Right lobe of liver (tissue), 6 donors: ENCODE measurements around the gene TIMP2. TPM values are rescaled to one million over a fixed set of nuclear protein-coding genes. Genes with fewer than 3 reads are reported as not detected.
A peak's percentile ranks its signal among the peaks of the same experiment; 100 is the strongest.

Experiments
- ATAC-seq, 4 donors: fragments of 200-7000 bp; cut with Tn5 transposase; one replicate each; pipeline ENCODE4 v1.9.1; 2020; ENCODE audit warnings: mild to moderate bottlenecking in 4 of 4, moderate library complexity in 4 of 4
- DNase-seq, 3 donors: peaks; one replicate each; pipeline ENCODE4 v3.0.0-alpha.2; 2020
- H3K27ac ChIP-seq, 3 donors: fragments of 200-600 bp; one replicate each; pipeline ENCODE4 v1.8.0; 2022
- H3K27me3 ChIP-seq, 2 donors: fragments of 200-600 bp; one replicate each; pipeline ENCODE4 v1.8.0; 2022
- H3K36me3 ChIP-seq, 4 donors: fragments of 200-600 bp; sonication (generic) in 1 of 4; one replicate each; pipeline versions ENCODE4 v1.5.1 to v1.8.0; 2017 to 2022; ENCODE audit warnings: control low read depth in 1 of 4
- H3K4me1 ChIP-seq, 4 donors: fragments of 200-600 bp; sonication (generic) in 1 of 4; one replicate each; pipeline versions ENCODE4 v1.5.1 to v1.8.0; 2017 to 2022; ENCODE audit warnings: control low read depth in 1 of 4
- H3K4me3 ChIP-seq, 3 donors: fragments of 200-600 bp; one replicate each; pipeline ENCODE4 v1.8.0; 2022
- H3K9me3 ChIP-seq, 4 donors: fragments of 200-600 bp; sonication (generic) in 1 of 4; one replicate each; pipeline versions ENCODE4 v1.5.1 to v1.8.0; 2017 to 2022; ENCODE audit warnings: control low read depth in 1 of 4
- CTCF ChIP-seq, 4 donors: fragments of 200-600 bp in 3 of 4; fragments of 450-650 bp in 1 of 4; IDR thresholded peaks; one replicate each; pipeline versions ENCODE4 v1.5.1 to v1.8.0; 2016 to 2022; ENCODE audit warnings: antibody characterized with exemption in 4 of 4, mild to moderate bottlenecking in 2 of 4
- POLR2A ChIP-seq: fragments of 450-650 bp; IDR thresholded peaks from one replicate; pipeline ENCODE4 v1.6.1; 2017; ENCODE audit warnings: antibody characterized with exemption, mild to moderate bottlenecking
- WGBS: methylation state at CpG from one replicate; pipeline ENCODE4 v1.1.6; 2018; ENCODE audit warnings: low coverage, low lambda C conversion rate; ENCODE audit not compliant: insufficient coverage; ENCODE audit errors: missing lambda C conversion rate; 5-methylcytosine and 5-hydroxymethylcytosine counted together
- intact Hi-C, 2 donors: fragments of 100-400 bp; cut with DNase I; formaldehyde crosslinking; loops; one replicate each; pipeline versions ENCODE4 v1.11.2 to v1.14.1; 2022
- total RNA-seq, 6 experiments: library from RNA; depleted of rRNA in 2 of 6; stranded (reverse); fragments of >200 nt in 2 of 6; fragmentation: NEBNext Ultra II Directional in 3 of 6; extraction: Animal tissue kit (Norgen Biotek cat#: 25700) in 3 of 6; gene quantifications; one replicate each; pipeline versions ENCODE4 v1.1.0 to v1.2.4, GENCODE V29; 2016 to 2023
- donor health status: DM: no; HTN: yes; CAD: no.
- donor health status: DM: no; HTN: no; CAD: no.
- donor health status: DM: no; HTN: no; CAD: no.
- donor health status: DM: no; HTN: yes; CAD: no.
- donor health status: DM: no; HTN: yes; CAD: no.

The TIMP2 gene
- total RNA-seq, 6 experiments from 2014 or later: 18.9 to 36.1 (median 26.7) TPM

GRCh38 chr17:78826421-78826820 is 98.8 kb downstream of the TIMP2 start:
- ATAC-seq (peak in 1 of 4 donors; percentile 19), DNase-seq (no peak)
- Histone ChIP-seq H3K36me3 (peaks cover 0 to 84% (median 28%) of the 10 kb centered on the region in 4 donors), H3K27me3 (no peaks in the 10 kb centered on the region), H3K4me1 (no peaks in the 10 kb centered on the region), H3K9me3 (no peaks in the 10 kb centered on the region), H3K4me3 (no peak overlapping the region), H3K27ac (no peak overlapping the region)
- TF ChIP-seq POLR2A (no peak), CTCF (IDR thresholded peaks at IDR 0.05) (no peak)
- intact Hi-C loops: no loop called here
- 69% methylated on average over 5 of the region's 5 CpGs for WGBS

- Histone ChIP-seq H3K9me3 (no peaks in the 10 kb centered on the region), H3K4me1 (no peaks in the 10 kb centered on the region), H3K36me3 (peaks cover 0 to 84% (median 28%) of the 10 kb centered on the region in 4 donors), H3K4me3 (no peak overlapping the region), H3K27me3 (no peaks in the 10 kb centered on the region), H3K27ac (no peak overlapping the region)
- ATAC-seq: no peak
- intact Hi-C loops: no loop called here
- 91% methylated on average over 5 of the region's 6 CpGs for WGBS
- no peak for TF ChIP-seq CTCF (IDR thresholded peaks at IDR 0.05)
- DNase-seq: no peak
These were observed 99.5 kb downstream of the TIMP2 start for GRCh38 chr17:78825696-78826095.

GRCh38 chr17:78824240-78824639 is 100.9 kb downstream of the TIMP2 start:
- TF ChIP-seq POLR2A (no peak), CTCF (IDR thresholded peaks at IDR 0.05) (peak in 1 of 4 donors; percentile 5)
- Histone ChIP-seq H3K36me3 (peaks cover 3 to 86% (median 37%) of the 10 kb centered on the region in 4 donors), H3K4me1 (no peaks in the 10 kb centered on the region), H3K9me3 (no peaks in the 10 kb centered on the region), H3K27me3 (no peaks in the 10 kb centered on the region), H3K4me3 (no peak overlapping the region), H3K27ac (no peak overlapping the region)
- ATAC-seq (peak in 1 of 4 donors; percentile 76), DNase-seq (no peak)
- 86% methylated on average over 2 of the region's 7 CpGs for WGBS
- intact Hi-C loops: no loop called here

GRCh38 chr17:78823282-78824046 is 101.7 kb downstream of the TIMP2 start:
- Histone ChIP-seq H3K9me3 (no peaks in the 10 kb centered on the region), H3K4me3 (no peak overlapping the region), H3K27ac (no peak overlapping the region), H3K36me3 (peaks cover 3 to 86% (median 38%) of the 10 kb centered on the region in 4 donors), H3K27me3 (no peaks in the 10 kb centered on the region), H3K4me1 (no peaks in the 10 kb centered on the region)
- 88% methylated on average over 7 of the region's 14 CpGs for WGBS
- intact Hi-C loops: no loop called here
- no peak for TF ChIP-seq POLR2A
- TF ChIP-seq CTCF (IDR thresholded peaks at IDR 0.05): no peak
- ATAC-seq (no peak), DNase-seq (no peak)
